Panc1 (cell line): Measurements from ENCODE around the gene NOS3.

Experiments used
- POLR2AphosphoS5 ChIP-seq: IDR thresholded peaks from 2 replicates; pipeline ENCODE4 v1.6.1; 2012; ENCODE audit warnings: mild to moderate bottlenecking, low read depth, low read length, moderate library complexity
- TF ChIP-seq, protein P1 (sequence below): fragments of 450-650 bp; IDR thresholded peaks from 2 replicates; pipeline ENCODE4 v1.5.1; 2017; ENCODE audit warnings: mild to moderate bottlenecking

DNA sequence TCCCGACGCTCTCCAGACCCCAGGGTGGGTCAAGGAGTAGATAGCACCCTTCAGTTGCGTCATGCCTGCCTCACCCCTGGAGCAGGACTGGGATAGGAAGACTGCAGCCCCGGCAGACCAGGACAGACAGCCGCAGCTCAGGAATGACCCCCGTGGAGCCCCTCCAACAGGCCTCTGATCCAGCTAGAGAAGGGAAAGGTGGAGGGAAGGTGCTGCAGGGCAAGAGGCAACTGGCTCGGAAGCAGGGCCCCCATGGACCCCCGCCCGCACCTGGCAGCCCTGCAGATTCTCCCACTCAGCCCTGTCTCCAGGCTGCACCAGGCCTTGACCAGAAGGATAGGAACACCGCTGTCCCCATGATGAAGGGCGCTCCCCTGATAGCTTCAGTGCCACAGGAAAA is 20.4 kb upstream of the NOS3 start:
- TF ChIP-seq POLR2AphosphoS5, result no peak
- TF ChIP-seq, protein P1, sequence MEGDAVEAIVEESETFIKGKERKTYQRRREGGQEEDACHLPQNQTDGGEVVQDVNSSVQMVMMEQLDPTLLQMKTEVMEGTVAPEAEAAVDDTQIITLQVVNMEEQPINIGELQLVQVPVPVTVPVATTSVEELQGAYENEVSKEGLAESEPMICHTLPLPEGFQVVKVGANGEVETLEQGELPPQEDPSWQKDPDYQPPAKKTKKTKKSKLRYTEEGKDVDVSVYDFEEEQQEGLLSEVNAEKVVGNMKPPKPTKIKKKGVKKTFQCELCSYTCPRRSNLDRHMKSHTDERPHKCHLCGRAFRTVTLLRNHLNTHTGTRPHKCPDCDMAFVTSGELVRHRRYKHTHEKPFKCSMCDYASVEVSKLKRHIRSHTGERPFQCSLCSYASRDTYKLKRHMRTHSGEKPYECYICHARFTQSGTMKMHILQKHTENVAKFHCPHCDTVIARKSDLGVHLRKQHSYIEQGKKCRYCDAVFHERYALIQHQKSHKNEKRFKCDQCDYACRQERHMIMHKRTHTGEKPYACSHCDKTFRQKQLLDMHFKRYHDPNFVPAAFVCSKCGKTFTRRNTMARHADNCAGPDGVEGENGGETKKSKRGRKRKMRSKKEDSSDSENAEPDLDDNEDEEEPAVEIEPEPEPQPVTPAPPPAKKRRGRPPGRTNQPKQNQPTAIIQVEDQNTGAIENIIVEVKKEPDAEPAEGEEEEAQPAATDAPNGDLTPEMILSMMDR, result no peak
